ENCODE results near the gene TMEM86B.
A peak's percentile ranks its signal among the peaks of the same experiment; 100 is the strongest.

DNA sequence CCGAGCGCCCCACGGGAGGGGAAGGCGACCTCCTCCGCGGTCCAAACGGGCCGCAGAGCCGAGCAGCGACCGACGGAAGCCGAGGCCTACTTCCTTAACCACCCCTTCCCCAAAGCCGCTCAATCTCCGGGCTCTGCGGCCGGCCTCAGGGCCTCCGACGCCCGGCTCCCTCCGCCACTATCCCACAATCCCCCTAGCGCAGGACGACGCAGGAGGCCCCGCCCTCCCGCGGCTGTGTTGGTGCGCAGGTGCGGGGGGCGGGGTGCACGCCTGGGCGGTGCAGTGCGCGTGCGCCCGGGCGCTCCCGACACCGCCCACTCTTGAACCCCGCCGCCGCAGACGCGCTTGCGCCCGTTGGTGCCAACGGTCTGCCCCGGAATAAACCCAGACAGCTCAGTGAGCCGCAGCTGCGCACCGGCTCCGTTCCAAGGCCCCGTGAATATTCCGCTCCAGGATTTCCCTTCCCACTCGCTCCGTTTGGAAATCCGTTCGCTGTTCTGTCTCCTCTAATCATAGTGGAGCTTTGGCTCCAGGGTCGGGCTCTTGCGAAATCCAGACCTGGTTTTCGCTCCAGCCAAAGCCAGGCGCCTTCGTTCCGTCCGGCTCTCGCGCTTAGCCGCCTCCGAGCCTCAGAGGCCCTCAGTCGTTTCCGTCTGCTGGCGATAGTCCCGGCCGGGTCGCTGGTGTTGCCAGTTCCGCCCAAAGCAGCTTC lies 30.4 kb upstream of the TMEM86B start, which contains the start of gene PPP6R1:
- TF ChIP-seq, protein P1, sequence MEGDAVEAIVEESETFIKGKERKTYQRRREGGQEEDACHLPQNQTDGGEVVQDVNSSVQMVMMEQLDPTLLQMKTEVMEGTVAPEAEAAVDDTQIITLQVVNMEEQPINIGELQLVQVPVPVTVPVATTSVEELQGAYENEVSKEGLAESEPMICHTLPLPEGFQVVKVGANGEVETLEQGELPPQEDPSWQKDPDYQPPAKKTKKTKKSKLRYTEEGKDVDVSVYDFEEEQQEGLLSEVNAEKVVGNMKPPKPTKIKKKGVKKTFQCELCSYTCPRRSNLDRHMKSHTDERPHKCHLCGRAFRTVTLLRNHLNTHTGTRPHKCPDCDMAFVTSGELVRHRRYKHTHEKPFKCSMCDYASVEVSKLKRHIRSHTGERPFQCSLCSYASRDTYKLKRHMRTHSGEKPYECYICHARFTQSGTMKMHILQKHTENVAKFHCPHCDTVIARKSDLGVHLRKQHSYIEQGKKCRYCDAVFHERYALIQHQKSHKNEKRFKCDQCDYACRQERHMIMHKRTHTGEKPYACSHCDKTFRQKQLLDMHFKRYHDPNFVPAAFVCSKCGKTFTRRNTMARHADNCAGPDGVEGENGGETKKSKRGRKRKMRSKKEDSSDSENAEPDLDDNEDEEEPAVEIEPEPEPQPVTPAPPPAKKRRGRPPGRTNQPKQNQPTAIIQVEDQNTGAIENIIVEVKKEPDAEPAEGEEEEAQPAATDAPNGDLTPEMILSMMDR (IDR thresholded peaks at IDR 0.05) = no peak
- TF ChIP-seq EZH2phosphoT487 (IDR thresholded peaks at IDR 0.05) (no peak), EZH2 (IDR thresholded peaks at IDR 0.05) (peak; percentile 31)
